Measurements from ENCODE around the gene SPRYD7.
"Not testable (repeated sequence)": the region's sequence is repeated elsewhere in the genome, so short reads cannot be mapped to it uniquely, and the experiment has no call there.

SPRYD7 gene, protein sequence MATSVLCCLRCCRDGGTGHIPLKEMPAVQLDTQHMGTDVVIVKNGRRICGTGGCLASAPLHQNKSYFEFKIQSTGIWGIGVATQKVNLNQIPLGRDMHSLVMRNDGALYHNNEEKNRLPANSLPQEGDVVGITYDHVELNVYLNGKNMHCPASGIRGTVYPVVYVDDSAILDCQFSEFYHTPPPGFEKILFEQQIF

DNA sequence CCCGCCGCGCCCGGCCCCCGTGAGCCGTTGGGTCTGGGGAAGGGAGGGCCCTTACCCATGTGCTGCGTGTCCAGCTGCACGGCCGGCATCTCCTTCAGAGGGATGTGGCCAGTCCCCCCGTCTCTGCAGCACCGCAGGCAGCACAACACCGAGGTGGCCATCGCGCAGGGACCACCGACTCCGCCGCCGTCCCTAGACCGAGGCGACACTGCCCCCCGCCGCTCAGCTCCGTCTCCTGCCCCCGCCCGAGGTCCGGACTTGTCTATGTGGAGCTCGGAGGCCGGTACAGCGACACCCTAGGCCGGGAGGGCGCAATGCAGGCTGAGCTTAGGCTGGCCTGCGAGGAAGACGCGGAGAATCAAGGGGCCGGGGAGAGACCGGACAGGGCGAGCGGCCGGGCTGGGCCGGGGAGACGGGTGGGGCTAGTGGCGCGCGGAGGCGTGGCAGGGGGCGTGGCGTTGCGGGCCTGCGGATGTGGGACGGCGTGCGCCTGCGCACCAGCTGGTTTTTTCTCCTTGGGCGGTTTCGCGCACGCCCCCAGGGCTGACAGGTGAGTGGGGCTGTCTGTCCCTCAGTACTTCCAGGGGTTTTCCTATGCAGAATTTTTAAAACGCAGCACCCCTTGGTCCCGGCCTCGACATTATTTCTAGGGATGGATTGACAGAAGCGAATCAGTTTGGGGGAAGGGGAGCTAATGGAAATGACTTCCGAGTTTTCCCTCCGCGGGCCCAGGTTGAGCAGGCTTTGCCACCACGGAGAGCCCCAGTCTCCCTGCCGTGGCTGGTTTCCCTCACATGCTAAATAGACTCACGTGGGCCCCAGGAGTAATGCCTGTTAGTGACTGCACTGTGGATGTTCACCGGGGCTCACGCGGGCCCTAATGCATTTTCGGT, at the start of gene SPRYD7:
Gene SPRYD7, minus strand, starts transcription at position 266 of the 893 bp plus-strand sequence. Its CDS starts 105 bp downstream, at position 161.
- peak; percentile 99 for DNase-seq

DNA sequence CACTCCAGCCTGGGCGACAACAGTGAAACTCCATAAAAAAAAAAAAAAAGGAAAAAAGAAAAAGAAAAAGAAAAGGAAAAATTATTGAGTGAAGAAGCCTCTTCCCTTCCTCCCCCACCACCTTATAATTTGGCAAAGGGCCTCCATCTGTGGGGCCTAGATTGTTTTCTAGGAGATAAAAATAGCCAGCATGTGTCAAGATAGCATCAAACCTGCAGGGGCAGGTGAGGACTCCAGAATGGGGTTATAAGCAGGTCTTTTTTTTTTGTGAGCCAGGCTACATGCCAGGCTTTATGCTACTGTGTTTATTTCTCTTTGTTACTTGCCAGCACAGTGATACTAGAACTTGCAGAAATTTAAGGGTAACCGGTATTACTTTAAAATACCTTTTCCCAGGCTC, 49.0 kb upstream of the SPRYD7 start:
- no peak for DNase-seq

DNA sequence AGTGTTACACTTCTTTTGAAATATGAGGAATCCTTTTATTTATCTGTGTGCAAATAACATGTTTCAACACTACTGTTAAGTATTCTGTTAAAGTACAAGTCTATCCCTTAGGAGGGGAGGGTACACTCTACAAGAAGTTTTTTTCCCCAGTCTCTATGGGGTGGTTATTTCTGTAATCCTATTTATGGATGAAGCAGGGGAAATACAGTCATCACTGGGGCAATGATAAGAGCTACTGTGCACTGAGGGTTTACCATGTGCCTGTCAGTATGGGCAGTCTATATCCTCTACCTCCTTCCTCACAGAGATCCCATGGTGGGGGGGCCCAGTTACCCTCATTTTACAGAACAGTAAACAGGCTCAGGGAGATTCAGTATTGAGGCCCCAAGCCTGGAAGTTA, 44.1 kb upstream of the SPRYD7 start:
- DNase-seq = no peak

DNA sequence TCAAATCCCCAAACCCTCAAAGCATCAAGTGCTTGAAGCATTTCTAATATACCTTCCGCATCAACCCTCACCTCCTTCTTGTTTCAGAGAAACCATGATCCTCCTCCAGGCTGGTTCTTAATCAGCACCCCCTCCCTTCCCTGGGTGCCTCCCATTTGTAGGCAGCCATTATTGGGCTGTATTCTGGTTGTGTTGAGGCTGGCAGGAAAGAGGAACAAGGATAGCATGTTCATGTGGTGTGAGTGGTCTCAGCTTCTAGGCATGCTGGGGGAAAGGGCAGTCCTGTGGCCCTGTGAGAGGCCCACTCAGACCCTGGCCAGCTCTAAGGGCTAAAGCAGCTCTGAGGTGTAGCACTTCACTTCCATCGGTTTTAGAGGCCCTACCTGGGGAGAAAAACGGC, 41.9 kb upstream of the SPRYD7 start:
- DNase-seq = no peak

DNA sequence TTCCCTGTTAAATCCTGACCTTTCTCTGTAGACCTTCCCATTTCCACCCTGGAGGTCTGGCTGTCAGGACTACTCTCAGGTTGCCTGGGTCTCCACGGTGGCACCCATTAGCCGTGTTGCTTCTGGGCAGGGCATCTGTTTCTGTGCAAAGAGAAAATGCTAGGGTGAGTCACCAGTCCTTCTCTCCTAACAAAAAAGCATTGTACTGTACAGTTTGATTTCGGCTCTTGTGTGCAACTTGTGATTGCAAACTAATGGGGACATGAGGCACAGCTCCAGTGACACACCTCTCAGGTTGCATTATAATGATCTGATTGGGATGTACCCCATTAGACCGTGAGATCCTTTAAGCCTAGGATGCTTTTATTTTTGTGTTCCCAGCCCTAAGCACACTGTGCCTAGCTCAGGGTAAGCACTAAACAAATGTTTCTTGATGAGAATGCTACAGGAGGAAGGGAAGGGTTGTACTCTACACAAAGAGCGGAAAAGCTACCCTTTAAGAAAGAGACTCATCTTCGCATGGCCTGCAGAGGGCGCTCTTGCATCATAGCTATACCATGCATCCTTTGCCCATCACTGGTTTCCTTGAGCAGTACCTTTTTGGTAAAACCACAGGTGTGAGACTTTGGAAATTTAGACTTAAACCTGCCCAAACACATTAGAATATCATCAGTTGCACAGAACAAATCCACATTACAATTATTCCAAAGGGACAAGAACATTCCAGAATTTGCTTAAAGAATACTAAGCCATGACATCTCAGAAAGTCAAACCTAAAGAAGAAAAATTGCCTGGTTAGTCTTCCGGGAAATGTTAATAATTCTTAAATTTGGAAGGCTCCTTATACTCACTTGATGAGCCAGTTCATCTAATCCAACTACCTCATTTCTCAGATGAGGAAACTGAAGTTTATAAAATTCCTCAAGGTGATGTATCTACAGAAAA, 40.4 kb upstream of the SPRYD7 start:
- DNase-seq = peak; percentile 87

DNA sequence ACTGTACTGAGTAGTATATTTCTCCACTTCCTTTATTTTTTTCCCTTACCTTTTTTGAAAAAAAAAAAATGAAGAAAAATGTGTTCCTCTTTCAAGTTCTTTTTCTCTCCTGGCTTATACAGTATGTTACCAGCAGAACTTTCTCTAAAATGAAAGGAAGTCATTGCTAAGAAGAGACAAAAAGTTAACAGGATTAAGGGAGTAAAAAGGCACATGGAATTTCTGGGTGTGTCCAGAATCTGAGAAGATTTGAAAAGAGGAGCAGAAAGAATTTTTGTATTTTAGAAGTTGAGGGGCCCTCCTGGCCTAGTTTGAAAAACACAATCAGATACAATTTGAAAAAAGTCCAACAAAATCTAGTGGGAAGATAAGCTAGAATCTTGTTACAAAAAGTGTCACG, 39.7 kb upstream of the SPRYD7 start:
- DNase-seq = no peak

DNA sequence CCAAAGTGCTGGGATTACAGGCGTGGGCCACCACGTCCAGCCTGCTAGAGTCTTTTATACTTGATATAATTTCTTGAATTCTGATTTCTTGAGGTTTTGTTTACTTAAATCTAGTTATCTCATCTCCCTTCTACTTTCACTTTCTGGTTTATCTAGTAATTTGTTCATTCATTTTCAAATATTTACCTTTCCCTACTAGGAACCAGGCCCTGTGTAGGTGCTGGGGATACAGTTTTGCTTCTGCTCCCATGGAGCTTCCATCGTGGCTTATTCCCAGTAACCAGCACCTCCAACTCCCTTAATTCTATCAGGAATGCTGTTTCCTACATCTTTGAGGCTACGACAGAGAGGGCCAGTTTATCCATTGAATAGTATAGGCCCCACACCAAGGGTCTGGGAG, 36.6 kb upstream of the SPRYD7 start:
- DNase-seq = no peak

DNA sequence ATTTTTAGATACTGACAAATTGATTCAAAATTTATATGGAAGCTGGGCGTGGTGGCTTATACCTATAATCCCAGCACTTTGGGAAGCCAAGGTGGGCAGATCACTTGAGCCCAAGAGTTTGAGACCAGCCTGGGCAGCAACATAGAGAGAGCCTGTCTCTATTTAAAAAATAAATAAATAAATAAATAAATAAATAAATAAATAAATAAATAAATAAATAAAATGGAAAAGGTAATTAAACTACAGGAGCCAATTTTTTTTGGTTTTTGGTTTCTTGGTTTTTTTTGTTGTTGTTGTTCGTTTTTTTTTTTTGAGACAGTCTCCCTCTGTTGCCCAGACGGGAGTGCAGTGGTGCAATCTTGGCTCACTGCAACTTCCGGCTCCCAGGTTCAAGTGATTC, 31.3 kb upstream of the SPRYD7 start:
- DNase-seq = no peak

DNA sequence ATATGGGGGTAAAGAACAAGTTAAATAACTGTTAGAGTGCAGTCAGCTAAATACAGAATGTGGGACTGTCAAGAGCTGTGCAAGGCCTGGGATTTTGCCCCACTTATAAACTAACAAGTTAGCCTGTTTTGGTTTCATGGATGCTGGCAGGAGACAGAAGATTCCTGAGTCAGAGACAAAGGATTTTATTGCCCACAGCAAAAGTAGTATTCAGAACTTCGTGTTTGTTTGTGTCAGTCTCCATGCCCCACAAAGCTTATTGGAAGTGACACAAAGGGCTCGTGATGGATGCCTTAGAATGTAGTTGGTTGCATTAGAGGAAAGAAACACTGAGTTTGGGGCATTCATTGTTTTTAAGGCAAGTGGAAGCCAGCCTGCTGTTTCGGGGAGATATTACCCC, 22.2 kb upstream of the SPRYD7 start:
- no peak for DNase-seq

DNA sequence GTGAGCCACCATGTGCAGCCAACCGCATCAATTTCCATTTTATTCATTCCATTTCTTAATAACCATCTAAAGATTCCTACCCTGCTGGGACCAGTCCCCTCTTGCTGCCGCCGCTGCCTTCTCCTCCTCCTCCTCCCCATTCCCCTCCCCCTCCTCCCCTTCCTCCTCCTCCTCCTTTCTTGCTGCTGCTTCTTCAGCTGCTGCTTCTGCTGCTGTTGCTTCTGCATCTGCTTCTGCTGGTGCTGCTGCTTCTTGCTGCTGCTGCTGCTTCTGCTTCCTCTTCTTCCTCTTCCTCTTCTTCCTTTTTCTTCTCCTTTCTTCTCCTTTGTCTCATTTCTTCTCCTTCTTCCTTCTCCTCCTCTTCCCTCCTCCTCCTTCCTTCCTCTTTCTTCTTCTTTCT, 20.0 kb upstream of the SPRYD7 start:
- no peak for DNase-seq

DNA sequence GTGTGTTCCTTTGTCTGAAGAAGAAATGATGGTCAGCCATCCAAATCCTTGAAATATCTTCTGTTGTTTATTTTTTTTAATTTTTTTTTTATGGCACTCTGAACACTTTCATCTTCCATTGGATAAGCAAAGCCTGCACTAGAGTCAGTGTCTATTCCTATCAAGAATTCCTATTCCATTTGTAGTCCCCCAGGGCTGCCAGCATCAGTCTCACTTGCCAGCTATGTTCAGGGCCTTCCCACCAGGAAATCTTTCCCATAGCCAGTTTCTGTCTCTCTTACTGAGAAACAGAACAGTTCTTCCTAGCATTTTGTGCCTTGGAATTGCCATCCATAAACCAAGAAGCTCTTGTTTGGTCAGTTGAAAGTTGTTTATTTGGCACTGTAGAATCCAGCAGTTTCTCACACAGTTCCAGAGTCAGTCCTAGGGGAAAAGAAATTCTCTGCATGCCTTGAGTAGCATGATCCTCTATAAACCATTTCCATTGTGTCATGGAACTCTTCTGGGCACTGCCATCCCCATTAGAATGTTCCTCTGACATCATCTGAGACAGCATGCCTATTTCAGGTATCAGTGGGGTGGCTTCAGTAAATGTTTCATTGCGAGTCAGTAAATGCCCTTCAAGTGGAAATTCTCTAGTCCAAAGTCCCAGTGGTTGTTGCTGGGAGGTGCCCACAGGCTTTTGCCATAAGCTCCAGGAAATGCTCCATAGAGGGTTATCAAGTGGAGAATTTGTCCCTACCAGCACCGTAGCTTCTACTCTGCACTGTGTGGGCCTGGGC, 18.7 kb upstream of the SPRYD7 start:
- DNase-seq = no peak

DNA sequence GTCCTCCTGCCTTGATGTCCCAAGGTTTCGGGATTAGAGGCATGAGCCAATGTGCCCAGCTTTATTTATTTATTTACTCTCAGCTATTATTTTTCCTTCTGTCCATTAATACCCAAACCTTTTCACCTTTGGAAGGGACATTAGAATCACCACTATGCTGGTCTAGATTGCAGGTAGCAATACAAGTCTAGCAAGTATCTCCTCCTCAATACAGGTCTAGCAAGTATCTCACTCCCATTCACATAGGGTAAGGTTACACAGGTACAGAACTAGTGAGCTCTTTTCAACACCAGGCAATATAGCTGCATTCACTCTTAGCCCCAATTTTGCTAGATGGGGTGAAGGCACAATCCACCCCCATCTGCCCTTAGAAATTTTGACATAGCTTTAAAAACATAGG, 17.4 kb upstream of the SPRYD7 start:
- DNase-seq = no peak

DNA sequence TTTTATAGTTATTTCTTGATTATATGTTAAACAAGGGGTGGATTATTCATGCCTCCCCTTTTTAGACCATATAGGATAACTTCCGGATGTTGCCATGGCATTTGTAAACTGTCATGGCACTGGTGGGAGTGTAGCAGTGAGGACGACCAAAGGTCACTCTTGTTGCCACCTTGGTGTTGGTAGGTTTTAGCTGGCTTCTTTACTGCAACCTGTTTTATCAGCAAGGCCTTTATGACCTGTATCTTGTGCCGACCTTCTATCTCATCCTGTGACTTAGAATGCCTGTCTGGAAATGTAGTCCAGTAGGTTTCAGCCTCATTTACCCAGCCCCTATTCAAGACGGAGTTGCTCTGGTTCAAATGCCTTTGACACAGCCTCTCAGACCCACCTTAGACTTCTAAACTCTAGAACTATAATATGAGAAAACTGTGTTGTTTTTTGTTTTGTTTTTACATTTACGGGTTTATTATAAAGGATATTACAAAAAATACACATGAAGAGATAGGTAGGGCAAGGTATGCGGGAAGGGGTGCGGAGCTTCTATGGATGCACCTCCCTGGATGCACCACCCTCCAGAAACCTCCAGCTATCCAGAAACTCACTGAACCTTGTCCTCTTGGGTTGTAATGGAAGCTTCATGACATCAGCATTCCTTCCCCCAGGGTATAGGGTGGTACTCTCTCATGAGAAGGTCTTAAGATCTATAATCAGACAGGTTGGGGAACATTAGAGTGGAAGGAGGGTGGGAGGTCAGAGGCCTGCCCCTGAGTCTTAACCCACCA, 15.8 kb upstream of the SPRYD7 start:
- DNase-seq = no peak

DNA sequence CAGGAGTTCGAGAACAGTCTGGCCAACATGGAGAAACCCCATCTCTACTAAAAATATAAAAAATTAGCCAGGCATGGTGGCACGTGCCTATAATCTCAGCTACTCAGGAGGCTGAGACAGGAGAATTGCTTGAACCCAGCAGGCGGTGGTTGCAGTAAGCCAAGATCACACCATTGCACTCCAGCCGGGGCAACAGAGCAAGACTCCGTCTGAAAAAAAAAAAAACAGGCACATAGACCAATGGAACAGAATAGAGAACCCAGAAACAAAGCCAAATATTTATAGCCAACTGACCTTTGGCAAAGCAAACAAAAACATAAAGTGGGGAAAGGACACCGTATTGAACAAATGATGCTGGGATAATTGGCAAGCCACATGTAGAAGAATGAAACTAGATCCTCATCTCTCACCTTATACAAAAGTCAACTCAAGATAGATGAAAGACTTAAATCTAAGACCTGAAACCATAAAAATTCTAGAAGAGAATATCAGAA, 12.7 kb upstream of the SPRYD7 start:
- DNase-seq = not testable (repeated sequence)

DNA sequence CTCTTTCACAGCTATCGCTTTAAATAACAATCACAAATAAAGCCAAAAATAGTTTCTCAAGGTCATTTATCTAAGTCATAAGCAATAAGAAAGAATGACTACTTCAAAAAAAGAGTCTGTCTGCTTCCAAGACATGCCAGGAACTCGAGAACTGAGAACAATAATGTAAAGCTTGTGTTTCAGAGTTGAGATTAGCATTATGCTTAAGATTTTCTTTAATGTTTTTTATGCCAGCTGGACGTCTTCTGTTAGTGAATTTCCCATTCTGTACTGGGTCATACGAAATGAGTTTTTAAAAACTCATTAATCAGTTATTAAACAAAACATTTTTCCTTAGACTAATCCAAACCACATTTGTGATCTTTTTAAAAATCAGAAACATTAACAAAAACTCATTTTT, 3.2 kb upstream of the SPRYD7 start:
- no peak for DNase-seq

DNA sequence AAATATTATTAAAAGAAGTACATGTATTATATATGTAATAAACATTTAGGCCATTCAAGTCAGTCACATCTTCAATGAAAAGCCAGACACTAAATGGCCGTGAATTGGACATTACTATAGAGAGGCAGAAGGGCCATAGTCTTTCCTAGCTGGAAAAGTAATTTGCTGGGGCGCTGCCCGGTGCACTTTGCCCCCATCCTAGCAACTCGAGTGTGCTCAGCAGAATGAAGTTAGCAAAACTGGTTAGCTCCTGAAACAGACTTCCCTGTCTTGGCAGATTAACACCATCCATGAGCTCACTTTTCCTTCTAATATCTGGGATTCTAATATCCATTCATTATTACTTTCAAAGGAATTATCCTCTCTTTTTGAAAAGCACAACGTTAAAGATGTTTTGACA, 2.8 kb upstream of the SPRYD7 start:
- DNase-seq = no peak

DNA sequence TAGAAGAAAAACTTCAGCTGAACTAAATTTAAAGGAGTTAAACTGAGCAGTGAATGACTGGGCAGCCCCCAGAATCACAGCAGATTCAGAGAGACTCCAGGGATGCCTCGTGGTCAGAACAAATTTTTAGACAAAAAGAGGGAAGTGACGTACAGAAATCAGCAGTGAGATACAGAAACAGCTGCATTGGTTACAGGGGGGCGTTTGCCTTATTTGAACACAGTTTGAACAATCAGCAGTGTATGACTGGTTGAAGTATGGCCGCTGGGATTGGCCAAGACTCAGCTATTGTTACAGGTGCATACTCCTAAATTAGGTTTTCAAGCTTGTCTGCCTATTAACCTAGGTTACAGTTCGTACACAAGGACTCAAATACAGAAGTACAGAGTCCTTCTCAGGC, 2.2 kb upstream of the SPRYD7 start:
- no peak for DNase-seq

DNA sequence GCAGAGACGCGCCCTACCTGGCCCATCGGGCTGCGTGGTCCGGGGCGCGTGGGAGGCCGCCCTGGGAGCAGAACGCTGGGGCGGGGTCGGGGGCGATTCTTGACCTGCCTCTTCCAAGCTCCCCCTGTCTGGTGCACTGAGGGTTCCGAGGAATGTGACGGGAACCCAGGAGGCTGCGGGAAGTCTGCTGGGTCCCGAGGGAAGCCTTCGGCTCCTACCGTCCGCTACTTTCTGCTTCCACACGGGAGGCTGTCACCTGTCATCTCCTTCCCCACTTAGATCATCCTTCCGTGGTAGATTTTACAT, 781 bp upstream of the SPRYD7 start:
- no peak for DNase-seq

DNA sequence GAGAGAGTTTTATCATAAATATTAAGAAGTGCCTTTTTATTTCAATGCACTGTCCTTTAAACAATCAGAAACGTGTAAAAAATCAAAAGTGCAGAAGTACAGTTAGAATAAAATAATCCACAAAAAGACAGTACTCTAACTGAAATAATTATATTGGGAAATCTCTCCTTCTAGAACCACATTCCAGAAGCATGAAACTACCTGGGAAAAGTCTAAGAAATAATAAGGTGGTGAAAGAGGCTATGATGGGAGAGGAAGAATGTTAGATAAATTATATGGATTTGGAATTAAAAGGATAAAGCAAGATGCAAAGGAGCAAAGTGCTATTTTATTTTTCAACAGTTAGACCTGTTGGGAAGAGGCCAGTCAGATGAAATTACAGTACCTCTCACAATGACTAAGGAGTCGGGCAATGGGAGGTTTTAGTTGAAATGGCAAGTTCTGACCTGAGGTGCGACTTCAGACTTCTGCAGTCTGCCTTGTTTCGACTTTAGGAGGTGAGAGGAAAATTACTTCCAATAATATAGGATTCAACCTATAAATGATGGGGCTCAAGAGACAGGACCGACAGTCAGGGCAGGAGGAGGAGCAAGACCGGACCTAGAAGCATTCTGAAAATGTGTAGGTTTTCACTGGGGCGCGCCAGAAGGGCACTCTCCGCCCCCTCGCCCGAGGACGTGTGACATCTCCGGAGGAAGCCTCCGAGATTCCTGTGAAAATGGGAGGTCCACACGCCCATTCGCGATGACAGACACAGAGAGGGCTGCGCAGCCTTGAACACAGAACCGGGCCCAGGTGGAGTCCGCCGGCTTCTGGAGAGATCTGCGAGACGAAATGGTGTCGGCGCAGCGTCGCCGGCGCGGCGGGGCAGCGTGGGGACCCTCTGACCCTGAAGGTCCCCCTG, 717 bp downstream of the SPRYD7 start:
- no peak for DNase-seq

DNA sequence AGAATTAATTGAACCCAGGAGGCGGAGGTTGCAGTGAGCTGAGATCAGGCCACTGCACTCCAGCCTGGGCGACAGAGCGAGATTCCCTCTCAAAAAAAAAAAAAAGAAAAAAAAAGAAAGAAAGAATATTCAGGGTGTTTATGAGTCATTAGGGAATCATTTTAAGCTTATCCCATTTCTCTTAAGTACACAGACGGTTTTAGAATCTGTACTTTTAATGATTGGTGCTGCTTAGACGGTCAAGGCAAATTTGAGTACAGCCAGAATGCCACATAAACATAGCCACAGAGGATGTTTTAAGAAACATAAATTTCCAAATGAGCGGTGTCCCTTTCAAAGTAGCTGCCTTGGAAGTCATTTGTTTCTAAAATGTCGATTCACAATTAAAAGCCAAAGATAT, 2.6 kb downstream of the SPRYD7 start:
- DNase-seq = no peak

DNA sequence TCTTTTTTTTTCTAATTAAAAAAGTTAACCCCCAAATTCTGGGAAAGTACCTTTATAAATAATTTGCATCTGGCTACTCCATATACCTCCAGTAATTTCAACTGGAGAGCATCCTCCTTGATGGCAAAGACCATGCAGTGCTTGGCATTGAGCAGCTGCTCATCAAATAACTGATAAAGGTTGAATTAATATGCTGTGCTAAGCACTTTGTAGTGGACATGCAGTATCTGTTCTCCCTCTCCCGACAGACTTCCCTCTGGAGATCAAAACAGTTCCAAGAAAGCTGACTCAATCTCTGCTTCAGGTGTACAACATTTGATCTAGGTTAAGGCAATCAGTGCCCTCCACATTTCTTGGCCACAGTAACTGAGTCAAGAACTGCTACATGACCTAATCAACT, 3.3 kb downstream of the SPRYD7 start:
- no peak for DNase-seq
